Measurements from ENCODE around the gene RAD51. TPM values are rescaled to one million over a fixed set of nuclear protein-coding genes. Genes with fewer than 3 reads are reported as not detected.

RAD51 gene
- total RNA-seq, 1 experiment from 2014 or later = 30.3 TPM

DNA sequence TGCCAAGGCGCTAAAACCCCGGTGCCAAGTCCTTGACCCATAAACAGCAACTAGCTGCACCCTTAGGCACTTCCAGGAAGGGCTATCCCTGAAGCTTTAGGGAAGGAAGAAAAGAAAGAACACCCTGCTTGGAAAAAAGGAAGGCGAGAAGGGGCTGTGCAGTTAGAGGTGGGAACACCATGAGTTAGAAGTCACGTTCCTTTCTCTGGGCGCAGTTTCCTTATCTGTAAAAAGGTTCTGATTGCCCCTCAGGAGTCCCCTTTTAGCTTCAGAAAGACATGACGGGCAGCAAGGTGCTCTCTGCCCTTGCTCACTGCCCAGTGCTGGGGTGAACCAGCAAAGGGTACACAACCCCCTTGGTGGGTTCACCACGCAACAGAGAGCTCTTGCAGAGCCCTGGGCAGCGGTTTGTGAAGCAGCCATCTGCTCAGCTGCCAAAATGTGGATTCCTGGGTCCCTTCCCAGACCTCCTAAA, 69.7 kb downstream of the RAD51 start:
- TF ChIP-seq SIN3A (IDR thresholded peaks at IDR 0.05; ENCODE audit: borderline replicate concordance, insufficient read depth, low read depth, low read length) (no peak), POLR2AphosphoS5 (IDR thresholded peaks at IDR 0.05; ENCODE audit: low read depth, low read length) (no peak), TCF7L2 (IDR thresholded peaks at IDR 0.05; ENCODE audit: low read depth, low read length) (no peak)
- TF ChIP-seq, protein P1, sequence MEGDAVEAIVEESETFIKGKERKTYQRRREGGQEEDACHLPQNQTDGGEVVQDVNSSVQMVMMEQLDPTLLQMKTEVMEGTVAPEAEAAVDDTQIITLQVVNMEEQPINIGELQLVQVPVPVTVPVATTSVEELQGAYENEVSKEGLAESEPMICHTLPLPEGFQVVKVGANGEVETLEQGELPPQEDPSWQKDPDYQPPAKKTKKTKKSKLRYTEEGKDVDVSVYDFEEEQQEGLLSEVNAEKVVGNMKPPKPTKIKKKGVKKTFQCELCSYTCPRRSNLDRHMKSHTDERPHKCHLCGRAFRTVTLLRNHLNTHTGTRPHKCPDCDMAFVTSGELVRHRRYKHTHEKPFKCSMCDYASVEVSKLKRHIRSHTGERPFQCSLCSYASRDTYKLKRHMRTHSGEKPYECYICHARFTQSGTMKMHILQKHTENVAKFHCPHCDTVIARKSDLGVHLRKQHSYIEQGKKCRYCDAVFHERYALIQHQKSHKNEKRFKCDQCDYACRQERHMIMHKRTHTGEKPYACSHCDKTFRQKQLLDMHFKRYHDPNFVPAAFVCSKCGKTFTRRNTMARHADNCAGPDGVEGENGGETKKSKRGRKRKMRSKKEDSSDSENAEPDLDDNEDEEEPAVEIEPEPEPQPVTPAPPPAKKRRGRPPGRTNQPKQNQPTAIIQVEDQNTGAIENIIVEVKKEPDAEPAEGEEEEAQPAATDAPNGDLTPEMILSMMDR (IDR thresholded peaks at IDR 0.05) = no peak
- TF ChIP-seq, protein P2, sequence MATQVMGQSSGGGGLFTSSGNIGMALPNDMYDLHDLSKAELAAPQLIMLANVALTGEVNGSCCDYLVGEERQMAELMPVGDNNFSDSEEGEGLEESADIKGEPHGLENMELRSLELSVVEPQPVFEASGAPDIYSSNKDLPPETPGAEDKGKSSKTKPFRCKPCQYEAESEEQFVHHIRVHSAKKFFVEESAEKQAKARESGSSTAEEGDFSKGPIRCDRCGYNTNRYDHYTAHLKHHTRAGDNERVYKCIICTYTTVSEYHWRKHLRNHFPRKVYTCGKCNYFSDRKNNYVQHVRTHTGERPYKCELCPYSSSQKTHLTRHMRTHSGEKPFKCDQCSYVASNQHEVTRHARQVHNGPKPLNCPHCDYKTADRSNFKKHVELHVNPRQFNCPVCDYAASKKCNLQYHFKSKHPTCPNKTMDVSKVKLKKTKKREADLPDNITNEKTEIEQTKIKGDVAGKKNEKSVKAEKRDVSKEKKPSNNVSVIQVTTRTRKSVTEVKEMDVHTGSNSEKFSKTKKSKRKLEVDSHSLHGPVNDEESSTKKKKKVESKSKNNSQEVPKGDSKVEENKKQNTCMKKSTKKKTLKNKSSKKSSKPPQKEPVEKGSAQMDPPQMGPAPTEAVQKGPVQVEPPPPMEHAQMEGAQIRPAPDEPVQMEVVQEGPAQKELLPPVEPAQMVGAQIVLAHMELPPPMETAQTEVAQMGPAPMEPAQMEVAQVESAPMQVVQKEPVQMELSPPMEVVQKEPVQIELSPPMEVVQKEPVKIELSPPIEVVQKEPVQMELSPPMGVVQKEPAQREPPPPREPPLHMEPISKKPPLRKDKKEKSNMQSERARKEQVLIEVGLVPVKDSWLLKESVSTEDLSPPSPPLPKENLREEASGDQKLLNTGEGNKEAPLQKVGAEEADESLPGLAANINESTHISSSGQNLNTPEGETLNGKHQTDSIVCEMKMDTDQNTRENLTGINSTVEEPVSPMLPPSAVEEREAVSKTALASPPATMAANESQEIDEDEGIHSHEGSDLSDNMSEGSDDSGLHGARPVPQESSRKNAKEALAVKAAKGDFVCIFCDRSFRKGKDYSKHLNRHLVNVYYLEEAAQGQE (IDR thresholded peaks at IDR 0.05; ENCODE audit: insufficient read depth in 1 of 2, low read depth in 2 of 2, low read length in 1 of 2) = no peak
- no peaks in the 10 kb centered on the region for H3K27me3 ChIP-seq (ENCODE audit: control insufficient read depth, insufficient read depth, low read length)
- ChIA-PET CTCF (interaction anchor here (1.2 kb wide), 1 partner anchor 127 kb away, joined by 4 read pairs; no protein-coding TSS in a partner anchor), POLR2A (no interaction called here)
- in situ Hi-C loops (cut with HindIII; ENCODE audit: low pct_unique_long_range_greater_than_20kb, low sequenced_read_pairs) = no loop called here
- no peak for DNase-seq (ENCODE audit: low read depth, low spot score)
- H3K4me1 ChIP-seq (ENCODE audit: control insufficient read depth, insufficient read depth, low read length) = peaks cover 42% of the 10 kb centered on the region
- intact Hi-C loops (cut with micrococcal nuclease; ENCODE audit: unreplicated experiment) = no loop called here
- H3K9me3 ChIP-seq (ENCODE audit: control insufficient read depth, insufficient read depth, low read depth, low read length) = no peaks in the 10 kb centered on the region
- no TSS peak for BruUV-seq (replicated peaks)
- peak overlapping the region; percentile 88 for H3K27ac ChIP-seq (ENCODE audit: low read length)
- no peak for ATAC-seq
- H3K4me3 ChIP-seq (ENCODE audit: low read depth in 2 of 2, low read length in 2 of 2) = peak overlapping the region; percentile 56 to 77
- no peaks in the 10 kb centered on the region for H3K36me3 ChIP-seq (ENCODE audit: control insufficient read depth, insufficient read depth, low read length)

DNA sequence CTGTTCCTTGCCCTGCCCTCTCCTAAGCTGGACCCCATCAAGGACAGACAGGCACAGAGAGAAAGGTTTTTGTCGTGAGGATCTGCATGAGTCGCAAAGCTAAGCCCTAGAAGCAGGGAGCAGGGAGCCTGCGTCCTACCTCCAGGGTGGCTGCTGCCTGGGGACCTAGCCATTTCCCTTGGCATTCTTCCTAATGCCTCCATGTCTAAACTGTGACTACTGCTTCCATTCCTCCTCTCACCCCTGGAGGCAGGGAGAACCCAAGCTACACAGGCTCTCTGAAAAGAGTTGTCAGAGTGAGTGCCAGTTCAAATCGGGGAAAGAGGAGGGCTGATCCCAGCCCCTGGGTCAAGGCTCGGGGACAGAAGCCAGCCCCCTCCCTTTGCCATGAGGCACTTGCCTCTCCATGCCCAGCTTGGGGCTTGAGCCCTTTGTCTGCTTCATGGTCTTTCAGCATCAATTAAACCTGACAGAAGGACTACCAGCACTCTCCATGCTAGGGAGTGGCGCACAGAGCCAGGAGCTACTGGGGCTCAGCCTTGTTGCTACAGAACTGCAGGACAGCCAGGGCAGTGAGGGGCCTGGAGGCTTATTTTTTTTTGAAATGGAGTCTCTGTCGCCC, 71.3 kb downstream of the RAD51 start:
- Histone ChIP-seq H3K36me3 (ENCODE audit: control insufficient read depth, insufficient read depth, low read length) (no peaks in the 10 kb centered on the region), H3K9me3 (ENCODE audit: control insufficient read depth, insufficient read depth, low read depth, low read length) (no peaks in the 10 kb centered on the region), H3K4me3 (ENCODE audit: low read depth in 2 of 2, low read length in 2 of 2) (no peak overlapping the region), H3K27me3 (ENCODE audit: control insufficient read depth, insufficient read depth, low read length) (no peaks in the 10 kb centered on the region), H3K4me1 (ENCODE audit: control insufficient read depth, insufficient read depth, low read length) (peaks cover 45% of the 10 kb centered on the region), H3K27ac (ENCODE audit: low read length) (peak overlapping the region; percentile 62)
- BruUV-seq (replicated peaks) = no TSS peak
- DNase-seq (ENCODE audit: low read depth, low spot score) (no peak), ATAC-seq (no peak)
- in situ Hi-C loops (cut with HindIII; ENCODE audit: low pct_unique_long_range_greater_than_20kb, low sequenced_read_pairs) (no loop called here), intact Hi-C loops (cut with micrococcal nuclease; ENCODE audit: unreplicated experiment) (no loop called here)
- ChIA-PET CTCF (interaction anchor here (1.0 to 1.1 kb wide), 2 partner anchors 16 to 92 kb away, joined by 3 to 4 read pairs; no protein-coding TSS in a partner anchor), POLR2A (no interaction called here)
- TF ChIP-seq, protein P2 (IDR thresholded peaks at IDR 0.05; ENCODE audit: insufficient read depth in 1 of 2, low read depth in 2 of 2, low read length in 1 of 2) = no peak
- TF ChIP-seq, protein P1 (IDR thresholded peaks at IDR 0.05) = no peak
- no peak for TF ChIP-seq TCF7L2 (IDR thresholded peaks at IDR 0.05; ENCODE audit: low read depth, low read length)
- TF ChIP-seq POLR2AphosphoS5 (IDR thresholded peaks at IDR 0.05; ENCODE audit: low read depth, low read length) = no peak; the same call in 1 of the 2 replicates
- TF ChIP-seq SIN3A (IDR thresholded peaks at IDR 0.05; ENCODE audit: borderline replicate concordance, insufficient read depth, low read depth, low read length) = no peak
